ENCODE data around the gene NRXN3. TPM values are rescaled to one million over a fixed set of nuclear protein-coding genes. Genes with fewer than 3 reads are reported as not detected.

Gene NRXN3
- total and polyA plus RNA-seq, 2 donors (not counting 1 experiment from before 2014, with no cell fraction given), result not detected

- intact Hi-C loops (cut with micrococcal nuclease), result no loop called here
- TF ChIP-seq CTCF (IDR thresholded peaks at IDR 0.05) (no peak), EZH2 (IDR thresholded peaks at IDR 0.05; ENCODE audit: borderline replicate concordance, insufficient read depth, low read depth, low read length, poor library complexity, severe bottlenecking) (no peak)
- H3K4me1 ChIP-seq (ENCODE audit: control insufficient read depth in 2 of 2, insufficient read depth in 2 of 2, low read length in 2 of 2), result no peaks in the 10 kb centered on the region
- H3K36me3 ChIP-seq (replicated peaks in 1 of 2; ENCODE audit: control extremely low read depth in 1 of 2, control insufficient read depth in 1 of 2, extremely low read depth in 1 of 2, insufficient read depth in 2 of 2, low read length in 1 of 2), result no peaks in the 10 kb centered on the region
- Mint-ChIP-seq H3K4me3 (no peak overlapping the region), H3K27me3 (no peaks in the 10 kb centered on the region), H3K9me3 (ENCODE audit: insufficient read depth) (no peaks in the 10 kb centered on the region), H3K4me1 (no peaks in the 10 kb centered on the region), H3K27ac (no peak overlapping the region)
- H4K20me1 ChIP-seq (ENCODE audit: control insufficient read depth, insufficient read depth, low read length, poor library complexity, severe bottlenecking), result no peaks in the 10 kb centered on the region
- WGBS (ENCODE audit: insufficient coverage), result no CpG with 5 or more reads among the region's 2 CpGs
- CTCF ChIA-PET, result no interaction called here
- no peak overlapping the region for H3K27ac ChIP-seq (ENCODE audit: low read length in 2 of 2)
- no peaks in the 10 kb centered on the region for H3K79me2 ChIP-seq (ENCODE audit: control insufficient read depth, insufficient read depth, low read length)
- no peak overlapping the region for H3K4me2 ChIP-seq (replicated peaks; ENCODE audit: low read depth, low read length, poor library complexity, severe bottlenecking)
- H3K9me3 ChIP-seq (ENCODE audit: control extremely low read depth in 1 of 3, control insufficient read depth in 2 of 3, insufficient read depth in 1 of 3, low read length in 2 of 3), result no peaks in the 10 kb centered on the region
- no peak overlapping the region for H3K9ac ChIP-seq (ENCODE audit: low read length)
- H2AFZ ChIP-seq (ENCODE audit: insufficient read depth, low read depth, low read length, poor library complexity, severe bottlenecking), result no peak overlapping the region
- POLR2A ChIA-PET, result no interaction called here
- no peak overlapping the region for H3K4me3 ChIP-seq (ENCODE audit: control extremely low read depth in 1 of 5, extremely low read depth in 1 of 5, insufficient read depth in 1 of 5, low read depth in 2 of 5, low read length in 4 of 5)
- ATAC-seq (ENCODE audit: low read depth) (no peak), DNase-seq (no peak)
- no peaks in the 10 kb centered on the region for H3K27me3 ChIP-seq (replicated peaks in 1 of 4; ENCODE audit: control extremely low read depth in 1 of 4, control insufficient read depth in 3 of 4, insufficient read depth in 4 of 4, low read length in 3 of 4)
These were observed 313.9 kb downstream of the NRXN3 start for GRCh38 chr14:78484028-78484427.

DNA sequence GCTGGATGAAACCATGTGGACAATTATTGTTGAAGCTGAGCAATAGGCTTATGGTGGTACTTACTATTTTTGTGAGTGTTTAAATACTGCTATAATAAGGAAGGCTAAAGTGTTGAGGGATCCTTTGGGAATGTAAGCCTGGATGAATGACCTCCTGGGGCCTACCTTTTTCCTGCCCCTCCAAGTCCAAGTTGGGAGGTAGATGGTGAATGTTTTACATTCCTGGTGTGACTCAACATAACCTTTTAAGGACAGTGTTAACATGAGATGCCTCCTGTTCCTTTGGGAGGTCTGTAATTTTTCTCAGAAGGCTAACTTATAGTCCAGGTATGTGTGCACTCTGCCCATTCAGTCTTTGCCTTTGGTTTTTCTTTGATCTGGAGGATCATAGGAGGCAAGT lies 315.9 kb downstream of the NRXN3 start:
- H3K36me3 ChIP-seq (replicated peaks in 1 of 2; ENCODE audit: control extremely low read depth in 1 of 2, control insufficient read depth in 1 of 2, extremely low read depth in 1 of 2, insufficient read depth in 2 of 2, low read length in 1 of 2), result no peaks in the 10 kb centered on the region
- POLR2A ChIA-PET, result no interaction called here
- H2AFZ ChIP-seq (ENCODE audit: insufficient read depth, low read depth, low read length, poor library complexity, severe bottlenecking), result no peak overlapping the region
- no peaks in the 10 kb centered on the region for H4K20me1 ChIP-seq (ENCODE audit: control insufficient read depth, insufficient read depth, low read length, poor library complexity, severe bottlenecking)
- no peak for DNase-seq
- CTCF ChIA-PET, result no interaction called here
- H3K27me3 ChIP-seq (replicated peaks in 1 of 4; ENCODE audit: control extremely low read depth in 1 of 4, control insufficient read depth in 3 of 4, insufficient read depth in 4 of 4, low read length in 3 of 4), result no peaks in the 10 kb centered on the region
- TF ChIP-seq CTCF (IDR thresholded peaks at IDR 0.05), result no peak
- H3K79me2 ChIP-seq (ENCODE audit: control insufficient read depth, insufficient read depth, low read length), result no peaks in the 10 kb centered on the region
- H3K4me1 ChIP-seq (ENCODE audit: control insufficient read depth in 2 of 2, insufficient read depth in 2 of 2, low read length in 2 of 2), result no peaks in the 10 kb centered on the region
- no peak overlapping the region for H3K27ac ChIP-seq (ENCODE audit: low read length in 2 of 2)
- ATAC-seq (ENCODE audit: low read depth), result no peak
- H3K9ac ChIP-seq (ENCODE audit: low read length), result no peak overlapping the region
- no peaks in the 10 kb centered on the region for H3K9me3 Mint-ChIP-seq (ENCODE audit: insufficient read depth)
- H3K4me1 Mint-ChIP-seq, result no peaks in the 10 kb centered on the region
- no peak overlapping the region for H3K4me3 ChIP-seq (ENCODE audit: control extremely low read depth in 1 of 5, extremely low read depth in 1 of 5, insufficient read depth in 1 of 5, low read depth in 2 of 5, low read length in 4 of 5)
- no peaks in the 10 kb centered on the region for H3K27me3 Mint-ChIP-seq
- intact Hi-C loops (cut with micrococcal nuclease), result no loop called here
- no peak overlapping the region for H3K4me3 Mint-ChIP-seq
- H3K4me2 ChIP-seq (replicated peaks; ENCODE audit: low read depth, low read length, poor library complexity, severe bottlenecking), result no peak overlapping the region
- no peak overlapping the region for H3K27ac Mint-ChIP-seq
- no peaks in the 10 kb centered on the region for H3K9me3 ChIP-seq (ENCODE audit: control extremely low read depth in 1 of 3, control insufficient read depth in 2 of 3, insufficient read depth in 1 of 3, low read length in 2 of 3)
